LNCAP (cell line): ENCODE results near the gene ZDBF2.

Source experiments
- TF ChIP-seq, protein P1 (sequence below): fragments of 450-650 bp; IDR thresholded peaks from 2 replicates; pipeline ENCODE4 v1.5.1; 2017; ENCODE audit warnings: mild to moderate bottlenecking

The ZDBF2 gene

DNA sequence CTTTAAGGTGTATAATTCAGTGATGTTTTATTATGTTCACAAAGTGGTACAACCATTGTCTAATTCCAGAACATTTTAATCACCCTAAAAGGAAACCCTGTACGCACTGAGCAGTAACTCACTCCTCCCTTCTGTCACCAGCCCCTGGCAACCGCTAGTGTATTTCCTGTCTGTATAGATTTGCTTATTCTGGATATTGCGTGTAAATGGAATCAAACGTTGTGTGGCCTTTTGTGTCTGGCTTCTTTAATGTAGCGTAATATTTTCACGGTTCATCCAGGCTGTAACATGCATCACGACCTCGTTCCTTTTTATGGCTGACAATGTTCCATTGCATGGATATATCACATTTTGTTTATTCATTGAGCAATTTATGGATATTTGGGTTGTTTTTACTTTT is 8.3 kb downstream of the ZDBF2 start:
- TF ChIP-seq, protein P1, sequence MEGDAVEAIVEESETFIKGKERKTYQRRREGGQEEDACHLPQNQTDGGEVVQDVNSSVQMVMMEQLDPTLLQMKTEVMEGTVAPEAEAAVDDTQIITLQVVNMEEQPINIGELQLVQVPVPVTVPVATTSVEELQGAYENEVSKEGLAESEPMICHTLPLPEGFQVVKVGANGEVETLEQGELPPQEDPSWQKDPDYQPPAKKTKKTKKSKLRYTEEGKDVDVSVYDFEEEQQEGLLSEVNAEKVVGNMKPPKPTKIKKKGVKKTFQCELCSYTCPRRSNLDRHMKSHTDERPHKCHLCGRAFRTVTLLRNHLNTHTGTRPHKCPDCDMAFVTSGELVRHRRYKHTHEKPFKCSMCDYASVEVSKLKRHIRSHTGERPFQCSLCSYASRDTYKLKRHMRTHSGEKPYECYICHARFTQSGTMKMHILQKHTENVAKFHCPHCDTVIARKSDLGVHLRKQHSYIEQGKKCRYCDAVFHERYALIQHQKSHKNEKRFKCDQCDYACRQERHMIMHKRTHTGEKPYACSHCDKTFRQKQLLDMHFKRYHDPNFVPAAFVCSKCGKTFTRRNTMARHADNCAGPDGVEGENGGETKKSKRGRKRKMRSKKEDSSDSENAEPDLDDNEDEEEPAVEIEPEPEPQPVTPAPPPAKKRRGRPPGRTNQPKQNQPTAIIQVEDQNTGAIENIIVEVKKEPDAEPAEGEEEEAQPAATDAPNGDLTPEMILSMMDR: no peak

DNA sequence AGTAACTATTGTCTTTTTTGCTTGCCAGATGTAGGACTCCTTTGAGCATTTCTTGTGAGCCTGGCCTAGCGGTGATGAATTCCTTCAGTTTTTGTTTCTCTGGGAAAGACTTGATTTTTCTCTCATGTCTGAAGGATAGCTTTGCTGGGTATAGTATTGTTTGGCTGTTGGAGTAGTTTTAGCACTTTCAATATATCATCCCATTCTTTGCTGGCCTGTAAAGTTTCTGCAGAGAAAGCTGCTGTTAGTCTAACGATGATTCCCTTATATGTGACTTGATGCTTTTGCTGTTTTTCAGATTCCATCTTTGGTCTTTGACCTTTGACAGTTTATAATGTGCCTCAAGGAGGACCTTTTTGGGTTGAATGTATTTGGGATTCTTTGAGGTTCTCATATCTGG is 12.7 kb downstream of the ZDBF2 start:
- TF ChIP-seq, protein P1: no peak

DNA sequence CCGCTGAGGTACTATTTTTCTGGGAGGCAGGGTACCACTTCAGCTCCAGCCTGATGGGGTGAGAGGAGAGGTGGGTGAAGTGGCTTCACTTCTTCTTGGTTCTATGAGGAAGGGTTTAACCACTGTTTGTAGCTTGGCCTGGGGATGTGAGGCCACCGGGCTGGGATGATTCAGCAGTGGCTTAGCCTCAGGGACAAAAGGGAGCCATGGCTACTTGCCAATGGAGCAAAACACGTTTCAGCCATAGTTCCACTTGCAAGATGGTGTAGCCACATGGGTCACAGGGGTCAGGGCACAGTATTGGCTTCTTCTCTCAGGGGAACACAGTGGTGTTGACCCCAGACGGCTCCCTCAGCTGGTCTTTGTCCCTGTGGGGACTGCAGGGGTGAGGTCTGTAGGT is 14.9 kb downstream of the ZDBF2 start:
- TF ChIP-seq, protein P1: no peak

DNA sequence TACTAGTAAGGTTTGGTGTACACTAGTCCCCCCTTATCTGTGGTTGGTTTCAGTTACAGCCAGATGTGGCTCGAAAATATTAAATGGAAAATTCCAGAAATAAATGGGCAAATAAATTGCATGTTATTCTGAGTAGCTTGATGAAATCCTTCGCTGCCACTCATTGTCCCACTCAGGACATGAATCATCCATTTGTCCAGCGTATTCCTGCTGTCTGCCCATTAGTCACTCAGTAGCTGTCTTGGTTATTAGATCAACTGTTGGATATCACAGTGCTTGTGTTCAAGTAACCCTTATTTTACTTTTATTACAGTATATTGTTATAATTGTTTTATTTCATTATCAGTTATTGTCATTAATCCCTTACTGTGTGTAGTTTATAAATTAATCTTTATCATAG is 21.7 kb downstream of the ZDBF2 start:
- TF ChIP-seq, protein P1: no peak

DNA sequence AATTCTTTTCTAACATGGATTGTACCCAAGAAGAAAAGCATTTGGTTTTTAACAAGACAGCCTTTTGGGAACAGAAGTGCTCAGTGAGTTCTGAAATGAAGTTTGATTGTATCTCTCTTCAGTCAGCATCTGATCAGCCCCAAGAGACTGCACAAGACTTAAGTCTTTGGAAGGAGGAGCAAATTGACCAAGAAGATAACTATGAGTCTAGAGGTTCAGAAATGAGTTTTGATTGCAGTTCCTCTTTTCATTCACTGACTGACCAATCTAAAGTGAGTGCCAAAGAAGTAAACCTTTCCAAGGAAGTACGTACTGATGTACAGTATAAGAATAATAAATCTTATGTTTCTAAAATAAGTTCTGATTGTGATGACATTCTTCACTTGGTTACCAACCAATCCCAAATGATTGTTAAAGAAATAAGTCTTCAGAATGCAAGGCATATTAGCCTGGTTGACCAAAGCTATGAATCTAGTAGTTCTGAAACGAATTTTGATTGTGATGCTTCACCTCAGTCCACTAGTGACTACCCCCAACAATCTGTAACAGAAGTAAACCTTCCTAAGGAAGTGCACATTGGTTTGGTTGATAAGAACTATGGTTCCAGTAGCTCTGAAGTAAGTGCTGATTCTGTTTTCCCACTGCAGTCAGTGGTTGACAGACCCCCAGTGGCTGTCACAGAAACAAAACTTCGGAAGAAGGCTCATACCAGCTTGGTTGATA is 31.2 kb downstream of the ZDBF2 start:
- TF ChIP-seq, protein P1: no peak

DNA sequence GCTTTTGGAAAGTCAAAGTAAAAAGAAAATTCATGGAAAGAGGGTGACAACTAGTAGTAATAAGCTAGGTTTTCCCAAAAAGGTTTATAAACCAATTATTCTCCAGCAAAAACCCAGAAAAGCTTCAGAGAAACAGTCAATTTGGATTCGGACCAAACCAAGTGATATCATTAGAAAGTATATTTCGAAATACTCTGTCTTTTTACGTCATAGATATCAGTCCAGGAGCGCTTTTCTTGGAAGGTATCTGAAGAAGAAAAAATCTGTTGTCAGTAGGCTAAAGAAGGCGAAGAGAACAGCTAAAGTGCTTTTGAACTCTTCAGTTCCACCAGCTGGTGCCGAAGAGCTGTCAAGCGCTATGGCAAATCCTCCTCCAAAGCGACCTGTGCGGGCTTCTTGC is 36.6 kb downstream of the ZDBF2 start:
- TF ChIP-seq, protein P1: no peak

DNA sequence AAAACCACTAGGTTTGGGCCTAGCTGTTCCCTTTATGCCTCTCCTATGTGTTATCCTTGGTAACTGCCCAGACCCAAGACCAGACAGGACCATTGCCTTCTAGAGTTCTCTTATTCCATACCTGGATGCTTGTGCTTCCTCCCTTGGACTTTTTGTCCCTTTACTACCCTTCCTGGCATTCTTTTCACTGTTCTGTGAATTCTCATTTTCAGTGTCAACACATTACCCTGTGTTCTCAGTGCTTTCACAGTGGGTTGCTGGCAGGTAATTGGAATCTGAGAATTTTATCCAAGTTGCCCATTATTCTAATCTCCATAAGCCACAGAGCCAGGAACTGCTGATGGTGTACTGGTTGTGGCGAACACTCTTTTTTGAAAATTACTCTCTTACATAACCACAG is 41.7 kb downstream of the ZDBF2 start:
- TF ChIP-seq, protein P1: no peak

DNA sequence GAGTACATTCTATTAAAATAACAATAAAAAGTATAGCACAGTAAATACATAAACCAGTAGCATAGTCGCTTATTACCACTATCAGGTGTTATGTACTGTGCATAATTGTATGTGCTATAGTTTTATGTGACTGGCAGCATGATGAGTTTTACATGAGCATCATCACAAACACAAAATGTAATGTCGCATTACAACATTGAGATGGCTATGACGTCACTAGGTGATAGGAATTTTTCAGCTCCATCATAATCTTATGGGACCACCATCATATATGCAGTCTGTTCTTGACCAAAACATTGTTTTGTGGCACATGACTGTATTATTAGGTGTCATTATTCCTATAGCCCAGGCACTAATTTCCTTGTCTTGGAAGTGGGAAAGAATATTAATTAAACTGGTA is 48.6 kb downstream of the ZDBF2 start:
- TF ChIP-seq, protein P1: no peak
